GM19238 (cell line): ENCODE data around the gene P2RX4.
"Not testable (repeated sequence)": the region's sequence is repeated elsewhere in the genome, so short reads cannot be mapped to it uniquely, and the experiment has no call there.

Source experiments
- DNase-seq: peaks from one replicate; pipeline ENCODE4 v3.0.0; 2011; ENCODE audit warnings: low spot score; ENCODE audit not compliant: insufficient read length

Gene P2RX4

GRCh38 chr12:121219353-121219986, 9.5 kb downstream of the P2RX4 start:
- no peak for DNase-seq

DNA sequence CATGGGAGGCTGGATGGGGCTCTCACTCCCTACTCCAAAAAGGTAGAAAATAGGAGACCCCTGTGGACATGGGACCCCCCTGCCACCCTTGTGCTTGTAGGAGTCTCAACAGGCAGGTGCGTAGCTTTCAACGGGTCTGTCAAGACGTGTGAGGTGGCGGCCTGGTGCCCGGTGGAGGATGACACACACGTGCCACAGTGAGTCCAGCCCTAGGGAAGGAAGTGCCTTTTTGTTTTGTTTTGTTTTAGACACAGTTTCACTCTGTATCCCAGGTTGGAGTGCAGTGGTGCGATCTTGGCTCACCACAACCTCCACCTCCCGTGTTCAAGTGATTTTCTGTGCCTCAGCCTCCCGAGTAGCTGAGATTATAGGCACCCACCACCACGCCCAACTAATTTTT, 12.9 kb downstream of the P2RX4 start:
- DNase-seq, result no peak

- no peak for DNase-seq
Measured at GRCh38 chr12:121223292-121224285, 13.7 kb downstream of the P2RX4 start.

DNA sequence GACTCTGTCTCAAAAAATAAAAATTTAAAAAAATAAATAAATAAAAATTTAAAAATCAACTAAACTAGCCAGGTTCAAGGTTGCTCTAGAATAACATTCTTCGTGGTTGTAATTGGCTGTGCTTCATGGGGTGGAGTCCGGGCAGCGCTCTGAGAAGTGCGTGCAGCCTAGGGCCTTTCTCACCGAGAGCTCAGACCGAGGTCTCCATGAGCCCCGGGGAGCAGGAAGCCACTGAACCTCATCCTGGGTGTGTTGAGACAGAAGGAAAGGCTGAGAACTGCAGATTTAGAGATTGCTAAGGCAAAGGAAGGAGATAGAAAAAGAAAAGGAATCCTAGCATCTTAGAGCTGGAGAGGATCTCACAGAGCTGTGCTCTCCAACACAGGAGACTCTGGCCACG, 14.7 kb downstream of the P2RX4 start:
- DNase-seq, result no peak

DNA sequence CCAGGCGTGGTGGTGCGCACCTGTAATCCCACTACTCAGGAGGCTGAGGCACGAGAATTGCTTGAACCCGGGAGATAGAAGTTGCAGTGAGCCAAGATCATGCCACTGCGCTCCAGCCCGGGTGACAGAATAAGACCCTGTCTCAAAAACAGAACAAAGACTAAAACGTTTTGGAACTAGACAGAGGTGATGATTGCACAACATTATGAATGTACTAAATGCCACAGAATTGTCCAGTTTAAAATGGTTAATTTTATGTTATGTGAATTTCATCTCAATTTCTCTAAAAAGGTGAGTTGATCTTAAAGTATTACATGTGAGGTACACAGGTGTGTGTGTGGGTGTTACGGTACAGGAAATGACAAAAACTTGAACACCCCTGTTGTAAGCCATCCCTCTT, 16.5 kb downstream of the P2RX4 start:
- no peak for DNase-seq

- DNase-seq, result not testable (repeated sequence)
Measured at GRCh38 chr12:121226871-121227270, 16.9 kb downstream of the P2RX4 start.

DNA sequence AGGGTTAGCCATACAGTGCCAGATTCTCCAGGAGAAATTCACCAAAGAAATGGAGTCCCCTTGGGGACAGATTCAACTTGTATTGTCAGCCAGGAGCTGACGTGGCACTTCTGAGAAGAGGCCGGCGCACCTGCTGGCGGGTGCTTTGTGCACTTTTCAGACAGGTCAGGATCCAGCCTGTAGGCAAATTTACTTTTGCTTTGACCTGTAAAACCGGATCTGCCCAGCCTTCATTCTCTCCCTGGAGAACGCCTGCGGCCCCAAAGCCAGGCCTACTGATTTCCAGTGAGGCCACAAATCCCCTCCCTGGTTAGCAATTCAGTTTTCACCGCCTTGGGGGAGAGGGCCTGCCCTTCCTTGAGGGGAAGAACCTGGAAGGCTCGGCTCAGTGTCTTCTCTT, 17.4 kb downstream of the P2RX4 start:
- DNase-seq, result no peak

- DNase-seq, result no peak
Measured at GRCh38 chr12:121228919-121229665, 19.2 kb downstream of the P2RX4 start.

GRCh38 chr12:121229826-121230537, 20.1 kb downstream of the P2RX4 start:
- peak; percentile 68 for DNase-seq

DNA sequence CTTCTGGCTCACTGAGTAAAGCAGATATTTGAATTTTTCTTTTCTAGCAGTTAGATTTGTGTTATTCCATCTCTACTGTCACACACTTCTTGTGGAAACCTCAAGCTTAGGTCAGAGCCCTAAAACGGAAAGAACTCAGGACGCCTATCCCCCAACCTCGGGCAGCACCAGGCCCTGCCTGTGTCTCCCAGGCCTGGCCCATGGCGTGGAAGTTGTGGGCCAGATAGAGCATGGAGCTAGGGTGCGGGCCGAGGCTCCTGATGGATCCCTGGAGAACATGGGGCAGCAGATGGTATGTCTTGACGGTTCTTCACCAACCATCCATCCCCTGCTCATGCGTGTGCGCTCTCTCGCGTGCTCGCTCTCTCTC, 20.6 kb downstream of the P2RX4 start:
- DNase-seq, result no peak

DNA sequence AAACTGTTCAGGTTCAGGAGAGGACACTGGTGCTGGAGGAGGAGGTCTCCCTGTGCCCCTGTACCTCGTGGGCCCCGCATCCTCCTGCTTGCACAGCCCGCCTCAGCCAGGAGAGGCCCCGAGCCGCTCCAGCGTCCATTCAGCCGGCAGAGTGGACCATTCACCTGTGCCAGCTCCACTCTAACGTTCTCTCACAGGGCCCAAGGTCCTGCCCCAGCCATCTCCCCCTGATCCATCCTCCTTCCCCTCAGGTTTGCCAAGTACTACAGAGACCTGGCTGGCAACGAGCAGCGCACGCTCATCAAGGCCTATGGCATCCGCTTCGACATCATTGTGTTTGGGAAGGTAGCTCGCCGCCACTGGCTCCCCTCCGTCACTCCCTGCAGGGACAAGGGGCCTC, 22.2 kb downstream of the P2RX4 start:
- DNase-seq, result no peak

DNA sequence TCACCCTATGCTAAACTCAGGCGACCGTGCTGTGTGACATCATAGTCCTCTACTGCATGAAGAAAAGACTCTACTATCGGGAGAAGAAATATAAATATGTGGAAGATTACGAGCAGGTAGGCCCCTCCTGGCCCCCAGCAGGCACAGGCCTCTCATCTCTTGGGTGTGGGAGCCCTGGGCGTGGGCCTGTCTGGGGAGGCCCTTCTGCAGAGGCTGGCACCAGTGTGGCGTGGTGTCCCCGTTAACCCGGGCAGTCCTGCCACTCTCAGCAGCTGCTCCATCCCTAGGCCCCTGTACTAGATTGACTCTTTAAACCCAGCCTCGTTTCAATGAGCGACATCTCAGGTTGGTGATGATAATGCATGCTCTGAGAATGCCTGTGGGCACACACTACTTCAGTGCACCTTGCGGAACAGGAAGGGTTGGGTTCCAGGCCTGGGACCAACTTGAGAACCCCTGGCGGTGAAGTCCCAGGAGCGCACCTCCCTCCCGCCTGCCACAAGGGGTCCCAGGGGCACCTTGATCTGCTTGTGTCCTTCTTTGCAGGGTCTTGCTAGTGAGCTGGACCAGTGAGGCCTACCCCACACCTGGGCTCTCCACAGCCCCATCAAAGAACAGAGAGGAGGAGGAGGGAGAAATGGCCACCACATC, 23.2 kb downstream of the P2RX4 start:
- DNase-seq, result no peak

DNA sequence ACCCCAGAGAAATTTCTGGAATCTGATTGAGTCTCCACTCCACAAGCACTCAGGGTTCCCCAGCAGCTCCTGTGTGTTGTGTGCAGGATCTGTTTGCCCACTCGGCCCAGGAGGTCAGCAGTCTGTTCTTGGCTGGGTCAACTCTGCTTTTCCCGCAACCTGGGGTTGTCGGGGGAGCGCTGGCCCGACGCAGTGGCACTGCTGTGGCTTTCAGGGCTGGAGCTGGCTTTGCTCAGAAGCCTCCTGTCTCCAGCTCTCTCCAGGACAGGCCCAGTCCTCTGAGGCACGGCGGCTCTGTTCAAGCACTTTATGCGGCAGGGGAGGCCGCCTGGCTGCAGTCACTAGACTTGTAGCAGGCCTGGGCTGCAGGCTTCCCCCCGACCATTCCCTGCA, 23.7 kb downstream of the P2RX4 start:
- no peak for DNase-seq

GRCh38 chr12:121236776-121237175, 26.8 kb downstream of the P2RX4 start:
- DNase-seq, result no peak

DNA sequence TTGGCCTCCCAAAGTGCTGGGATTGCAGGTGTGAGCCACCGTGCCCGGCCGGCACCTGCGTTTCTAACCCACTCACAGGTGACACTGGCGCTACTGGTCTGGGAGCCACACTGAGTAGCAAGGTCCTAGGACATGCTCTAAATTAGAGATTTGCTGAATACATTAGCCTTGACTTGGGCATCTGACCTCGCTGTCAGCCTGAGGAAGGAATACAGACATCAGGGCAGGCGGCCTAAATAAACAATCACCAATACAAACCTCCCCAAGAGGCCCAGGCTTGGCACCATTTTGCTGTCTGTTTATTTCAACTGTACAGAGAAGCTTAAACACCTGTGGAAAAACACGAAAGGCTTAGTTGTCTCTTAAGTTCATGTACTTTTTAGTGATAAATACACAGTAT, 27.5 kb downstream of the P2RX4 start:
- no peak for DNase-seq

GRCh38 chr12:121238086-121238485, 28.2 kb downstream of the P2RX4 start:
- no peak for DNase-seq

- DNase-seq, result no peak
Measured at GRCh38 chr12:121238604-121239350, 28.8 kb downstream of the P2RX4 start.

GRCh38 chr12:121239351-121240061, 29.6 kb downstream of the P2RX4 start:
- no peak for DNase-seq

GRCh38 chr12:121240062-121240420, 30.1 kb downstream of the P2RX4 start:
- DNase-seq, result no peak
